Suprapubic skin (tissue), 4 donors: ENCODE results near the gene SBNO2.

ENCODE experiments used
- POLR2A ChIP-seq, 2 donors: fragments of 450-650 bp; IDR thresholded peaks; one replicate each; pipeline ENCODE4 v1.6.1; 2017; ENCODE audit warnings: antibody characterized with exemption in 2 of 2, mild to moderate bottlenecking in 2 of 2, moderate library complexity in 2 of 2
- POLR2AphosphoS5 ChIP-seq, 3 donors: sonication (generic); formaldehyde crosslinking; IDR thresholded peaks; one replicate each; pipeline ENCODE4 v1.6.1; 2017; ENCODE audit warnings: antibody characterized with exemption in 3 of 3
- TF ChIP-seq, protein P1 (sequence below), 2 donors: fragments of 200-600 bp in 1 of 2; fragments of 450-650 bp in 1 of 2; sonication (generic) in 1 of 2; IDR thresholded peaks; one replicate each; pipeline ENCODE4 v1.5.1; 2016 to 2019; ENCODE audit warnings: antibody characterized with exemption in 2 of 2, mild to moderate bottlenecking in 1 of 2, moderate library complexity in 1 of 2

DNA sequence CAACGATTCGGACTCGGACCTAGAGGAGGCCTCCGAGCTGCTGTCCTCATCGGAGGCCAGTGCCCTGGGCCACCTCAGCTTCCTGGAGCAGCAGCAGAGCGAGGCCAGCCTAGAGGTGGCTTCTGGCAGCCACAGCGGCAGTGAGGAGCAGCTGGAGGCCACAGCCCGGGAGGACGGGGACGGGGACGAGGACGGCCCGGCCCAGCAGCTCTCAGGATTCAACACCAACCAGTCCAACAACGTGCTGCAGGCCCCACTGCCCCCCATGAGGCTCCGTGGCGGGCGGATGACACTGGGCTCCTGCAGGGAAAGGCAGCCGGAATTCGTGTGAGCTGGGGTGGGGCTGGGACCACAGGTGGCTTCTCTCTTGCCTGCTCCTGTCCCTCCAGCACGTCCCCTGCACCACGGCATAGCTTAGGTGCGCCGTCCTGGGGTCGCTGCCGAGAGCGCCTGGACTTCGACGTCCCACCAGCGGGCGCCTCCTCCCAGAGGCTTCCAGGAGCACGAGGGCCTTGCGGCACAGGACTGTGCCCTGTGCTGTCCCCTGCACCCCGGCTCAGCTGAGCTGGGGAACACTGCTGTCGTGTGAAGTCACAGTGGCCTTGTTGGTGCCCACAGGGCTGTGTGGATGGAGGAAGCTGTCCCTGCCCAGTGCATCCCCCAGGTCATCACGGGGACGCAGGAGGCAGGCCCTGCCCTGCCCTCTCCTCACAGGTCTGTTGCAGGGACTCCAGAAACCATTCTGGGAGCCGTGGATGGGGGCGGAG, 88.2 kb downstream of the SBNO2 start:
- TF ChIP-seq POLR2AphosphoS5 (IDR thresholded peaks at IDR 0.05) (no peak), POLR2A (IDR thresholded peaks at IDR 0.05) (no peak)
- TF ChIP-seq, protein P1, sequence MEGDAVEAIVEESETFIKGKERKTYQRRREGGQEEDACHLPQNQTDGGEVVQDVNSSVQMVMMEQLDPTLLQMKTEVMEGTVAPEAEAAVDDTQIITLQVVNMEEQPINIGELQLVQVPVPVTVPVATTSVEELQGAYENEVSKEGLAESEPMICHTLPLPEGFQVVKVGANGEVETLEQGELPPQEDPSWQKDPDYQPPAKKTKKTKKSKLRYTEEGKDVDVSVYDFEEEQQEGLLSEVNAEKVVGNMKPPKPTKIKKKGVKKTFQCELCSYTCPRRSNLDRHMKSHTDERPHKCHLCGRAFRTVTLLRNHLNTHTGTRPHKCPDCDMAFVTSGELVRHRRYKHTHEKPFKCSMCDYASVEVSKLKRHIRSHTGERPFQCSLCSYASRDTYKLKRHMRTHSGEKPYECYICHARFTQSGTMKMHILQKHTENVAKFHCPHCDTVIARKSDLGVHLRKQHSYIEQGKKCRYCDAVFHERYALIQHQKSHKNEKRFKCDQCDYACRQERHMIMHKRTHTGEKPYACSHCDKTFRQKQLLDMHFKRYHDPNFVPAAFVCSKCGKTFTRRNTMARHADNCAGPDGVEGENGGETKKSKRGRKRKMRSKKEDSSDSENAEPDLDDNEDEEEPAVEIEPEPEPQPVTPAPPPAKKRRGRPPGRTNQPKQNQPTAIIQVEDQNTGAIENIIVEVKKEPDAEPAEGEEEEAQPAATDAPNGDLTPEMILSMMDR (IDR thresholded peaks at IDR 0.05): no peak
